Heart right ventricle (tissue), 12 donors: ENCODE measurements around the gene ANGPTL4. TPM values are rescaled to one million over a fixed set of nuclear protein-coding genes. Genes with fewer than 3 reads are reported as not detected.

Experiments
- microRNA-seq, 2 donors: library from miRNA; unstranded; fragments of <30 nt; microRNA quantifications; one replicate each; pipeline ENCODE4 v1.2.0, GENCODE V29; 2021
- polyA plus RNA-seq, 2 donors: library from polyadenylated mRNA; stranded (reverse); fragments of 200-250 nt; gene quantifications; one replicate each; pipeline ENCODE4 v1.2.3, GENCODE V29; 2013
- total RNA-seq, 10 donors: library from RNA; stranded (reverse); fragmentation: NEBNext Ultra II Directional in 3 of 10; extraction: Animal tissue kit (Norgen Biotek cat#: 25700) in 3 of 10; gene quantifications; one replicate each; pipeline versions ENCODE4 v1.2.1 to v1.2.4, GENCODE V29; 2021 to 2023
- donor health status: ischemic (EF 13 %, LVEDD 7.1; RV severe dilation, severe dysfunction).
- donor health status: healthy with polysubstance abuse.
- donor health status: DM: no; HTN: yes; CAD: no.
- donor health status: DM: no; HTN: no; CAD: no.
- donor health status: ischemic (EF 25% LVEDD 6.9; RV normal size, moderate dysfunction).
- donor health status: ischemic (EF 25% LVEDD 5.7; RV mildly dilated, moderate dysfunction).
- donor health status: healthy.
- donor health status: nonischemic (EF 11% LVEDD 7.7; RV severe dilation, severe dysfunction).
- donor health status: DM: yes; HTN: yes; CAD: no.
- donor health status: PGD.
- donor health status: ischemic (EF 29% LVEDD 5.4; RV normal size, mild dysfunction).
- donor health status: nonischemic (EF 23%, LVEDD 6.1; RV moderate dilation, normal function).

ANGPTL4 gene
- total and polyA plus RNA-seq, 12 donors: 1.5 to 154 (median 5.1) TPM

Small RNA genes within 50 kb of the gene (microRNA-seq; reads per million reads assigned to microRNA genes)
- gene MIR4999: 7.2 to 8.4 reads per million in 2 donors

Other genes starting within 250 kb of the ANGPTL4 start
- gene FBN3, start 214.6 kb upstream of the ANGPTL4 start, total RNA-seq: under 1 TPM in 3 of 10 donors, not detected in 7; 0.05 to 0.26 (median 0.06) TPM
- not detected for gene FBN3, start 214.6 kb upstream of the ANGPTL4 start, polyA plus RNA-seq
- gene CERS4, start 154.8 kb upstream of the ANGPTL4 start, total RNA-seq: 10 to 100 TPM; 13.9 to 25.0 (median 17.7) TPM
- 10 to 100 TPM; 19.5 to 28.9 TPM for gene CERS4, start 154.8 kb upstream of the ANGPTL4 start, polyA plus RNA-seq
- gene CD320, start 55.8 kb upstream of the ANGPTL4 start, total RNA-seq: 10 to 100 TPM; 20.3 to 38.9 (median 26.0) TPM
- 10 to 100 TPM; 50.8 to 81.2 TPM for gene CD320, start 55.8 kb upstream of the ANGPTL4 start, polyA plus RNA-seq
- gene NDUFA7, start 42.8 kb upstream of the ANGPTL4 start, total RNA-seq: 100 to 1,000 TPM in 5 of 10 donors, 10 to 100 TPM in 5; 74.7 to 124 (median 99.7) TPM
- 100 to 1,000 TPM; 227 to 436 TPM for gene NDUFA7, start 42.8 kb upstream of the ANGPTL4 start, polyA plus RNA-seq
- gene RPS28, start 42.7 kb upstream of the ANGPTL4 start, total RNA-seq: 1,000 to 10,000 TPM in 9 of 10 donors, 100 to 1,000 TPM in 1; 992 to 1,375 (median 1,101) TPM
- gene RPS28, start 42.7 kb upstream of the ANGPTL4 start, polyA plus RNA-seq: 100 to 1,000 TPM; 883 to 920 TPM
- gene KANK3, start 20.9 kb upstream of the ANGPTL4 start, total RNA-seq: 10 to 100 TPM; 10.2 to 26.1 (median 16.7) TPM
- 10 to 100 TPM; 23.8 to 34.0 TPM for gene KANK3, start 20.9 kb upstream of the ANGPTL4 start, polyA plus RNA-seq
- gene RAB11B, start 26.2 kb downstream of the ANGPTL4 start, total RNA-seq: 100 to 1,000 TPM; 140 to 178 (median 159) TPM
- 100 to 1,000 TPM; 111 to 112 TPM for gene RAB11B, start 26.2 kb downstream of the ANGPTL4 start, polyA plus RNA-seq
- 100 to 1,000 TPM in 1 of 10 donors, 10 to 100 TPM in 9; 70.4 to 104 (median 90.8) TPM for gene MARCHF2, start 49.1 kb downstream of the ANGPTL4 start, total RNA-seq
- gene MARCHF2, start 49.1 kb downstream of the ANGPTL4 start, polyA plus RNA-seq: 10 to 100 TPM; 49.2 to 67.5 TPM
- gene HNRNPM, start 80.8 kb downstream of the ANGPTL4 start, total RNA-seq: 100 to 1,000 TPM in 2 of 10 donors, 10 to 100 TPM in 8; 87.4 to 127 (median 93.9) TPM
- gene HNRNPM, start 80.8 kb downstream of the ANGPTL4 start, polyA plus RNA-seq: 100 to 1,000 TPM in 1 of 2 donors, 10 to 100 TPM in 1; 48.5 to 123 TPM
- gene PRAM1, start 138.5 kb downstream of the ANGPTL4 start, total RNA-seq: 1 to 10 TPM in 2 of 10 donors, under 1 TPM in 8; 0.28 to 3.2 (median 0.52) TPM
- under 1 TPM; 0.36 to 0.66 TPM for gene PRAM1, start 138.5 kb downstream of the ANGPTL4 start, polyA plus RNA-seq
- 10 to 100 TPM; 11.7 to 20.9 (median 17.1) TPM for gene ZNF414, start 150.0 kb downstream of the ANGPTL4 start, total RNA-seq
- 10 to 100 TPM; 19.7 to 34.3 TPM for gene ZNF414, start 150.0 kb downstream of the ANGPTL4 start, polyA plus RNA-seq
- gene MYO1F, start 213.3 kb downstream of the ANGPTL4 start, total RNA-seq: 10 to 100 TPM in 2 of 10 donors, 1 to 10 TPM in 8; 2.0 to 25.7 (median 6.5) TPM
- 1 to 10 TPM; 2.6 to 7.7 TPM for gene MYO1F, start 213.3 kb downstream of the ANGPTL4 start, polyA plus RNA-seq
- gene ADAMTS10, start 246.6 kb downstream of the ANGPTL4 start, total RNA-seq: 10 to 100 TPM in 4 of 10 donors, 1 to 10 TPM in 6; 2.7 to 12.6 (median 7.1) TPM
- 10 to 100 TPM in 1 of 2 donors, 1 to 10 TPM in 1; 9.1 to 34.5 TPM for gene ADAMTS10, start 246.6 kb downstream of the ANGPTL4 start, polyA plus RNA-seq